ENCODE results near the gene CHMP5. TPM values are rescaled to one million over a fixed set of nuclear protein-coding genes. Genes with fewer than 3 reads are reported as not detected.

The CHMP5 gene
- polyA plus RNA-seq, 1 of the 3 experiments (the other 2 are of a cell fraction), result 88.3 TPM

GRCh38 chr9:33255014-33255413 is 9.8 kb upstream of the CHMP5 start:
- no peaks in the 10 kb centered on the region for H3K27me3 ChIP-seq (ENCODE audit: insufficient read depth)
- H3K4me3 ChIP-seq (ENCODE audit: low read depth in 2 of 2, low read length in 1 of 2), result no peak overlapping the region
- peaks cover 5% of the 10 kb centered on the region for H3F3A ChIP-seq (replicated peaks; ENCODE audit: insufficient read depth)
- H3K79me2 ChIP-seq (ENCODE audit: insufficient read depth), result no peaks in the 10 kb centered on the region
- no peaks in the 10 kb centered on the region for H3K9me2 ChIP-seq
- H3K27ac ChIP-seq (ENCODE audit: low read depth in 2 of 2, low read length in 1 of 2), result no peak overlapping the region
- no peak overlapping the region for H3K4me2 ChIP-seq
- ChIA-PET CTCF (no interaction called here), POLR2A (no interaction called here)
- no peaks in the 10 kb centered on the region for H3K9me3 ChIP-seq
- TF ChIP-seq POLR2AphosphoS5 (IDR thresholded peaks at IDR 0.05; ENCODE audit: low read depth, low read length) (no peak), NRF1 (IDR thresholded peaks at IDR 0.05; ENCODE audit: low read depth, low read length) (no peak), MEF2A (IDR thresholded peaks at IDR 0.05; ENCODE audit: borderline replicate concordance, low read depth) (no peak), PBX3 (IDR thresholded peaks at IDR 0.05) (no peak), GABPA (IDR thresholded peaks at IDR 0.05; ENCODE audit: low read depth) (no peak)
- TF ChIP-seq, protein P1, sequence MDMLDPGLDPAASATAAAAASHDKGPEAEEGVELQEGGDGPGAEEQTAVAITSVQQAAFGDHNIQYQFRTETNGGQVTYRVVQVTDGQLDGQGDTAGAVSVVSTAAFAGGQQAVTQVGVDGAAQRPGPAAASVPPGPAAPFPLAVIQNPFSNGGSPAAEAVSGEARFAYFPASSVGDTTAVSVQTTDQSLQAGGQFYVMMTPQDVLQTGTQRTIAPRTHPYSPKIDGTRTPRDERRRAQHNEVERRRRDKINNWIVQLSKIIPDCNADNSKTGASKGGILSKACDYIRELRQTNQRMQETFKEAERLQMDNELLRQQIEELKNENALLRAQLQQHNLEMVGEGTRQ (IDR thresholded peaks at IDR 0.05; ENCODE audit: borderline replicate concordance, low read depth, low read length), result no peak
- TF ChIP-seq, protein P2, sequence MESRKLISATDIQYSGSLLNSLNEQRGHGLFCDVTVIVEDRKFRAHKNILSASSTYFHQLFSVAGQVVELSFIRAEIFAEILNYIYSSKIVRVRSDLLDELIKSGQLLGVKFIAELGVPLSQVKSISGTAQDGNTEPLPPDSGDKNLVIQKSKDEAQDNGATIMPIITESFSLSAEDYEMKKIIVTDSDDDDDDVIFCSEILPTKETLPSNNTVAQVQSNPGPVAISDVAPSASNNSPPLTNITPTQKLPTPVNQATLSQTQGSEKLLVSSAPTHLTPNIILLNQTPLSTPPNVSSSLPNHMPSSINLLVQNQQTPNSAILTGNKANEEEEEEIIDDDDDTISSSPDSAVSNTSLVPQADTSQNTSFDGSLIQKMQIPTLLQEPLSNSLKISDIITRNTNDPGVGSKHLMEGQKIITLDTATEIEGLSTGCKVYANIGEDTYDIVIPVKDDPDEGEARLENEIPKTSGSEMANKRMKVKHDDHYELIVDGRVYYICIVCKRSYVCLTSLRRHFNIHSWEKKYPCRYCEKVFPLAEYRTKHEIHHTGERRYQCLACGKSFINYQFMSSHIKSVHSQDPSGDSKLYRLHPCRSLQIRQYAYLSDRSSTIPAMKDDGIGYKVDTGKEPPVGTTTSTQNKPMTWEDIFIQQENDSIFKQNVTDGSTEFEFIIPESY (IDR thresholded peaks at IDR 0.05; ENCODE audit: borderline replicate concordance, low read depth), result no peak
- no peaks in the 10 kb centered on the region for H4K20me1 ChIP-seq (ENCODE audit: insufficient read depth)
- H2AFZ ChIP-seq (ENCODE audit: low read depth), result no peak overlapping the region
- H3K36me3 ChIP-seq (replicated peaks in 1 of 2; ENCODE audit: control insufficient read depth in 1 of 2, insufficient read depth in 2 of 2, low read length in 1 of 2), result peaks cover 45 to 63% of the 10 kb centered on the region in 2 experiments
- DNase-seq, result no peak
- no peak overlapping the region for H3K9ac ChIP-seq
- no peaks in the 10 kb centered on the region for H3K4me1 ChIP-seq (ENCODE audit: control insufficient read depth in 1 of 2, insufficient read depth in 2 of 2, low read depth in 1 of 2, low read length in 1 of 2)
- WGBS (ENCODE audit: low lambda C conversion rate), result 93% methylated on average over 8 of the region's 8 CpGs

- no peak overlapping the region for H3K27ac ChIP-seq (ENCODE audit: low read depth in 2 of 2, low read length in 1 of 2)
- H3K9me2 ChIP-seq, result no peaks in the 10 kb centered on the region
- ChIA-PET POLR2A (no interaction called here), CTCF (no interaction called here)
- H3K9ac ChIP-seq, result no peak overlapping the region
- no peak for DNase-seq
- H3K9me3 ChIP-seq, result no peaks in the 10 kb centered on the region
- no peaks in the 10 kb centered on the region; the same call in 1 of the 2 replicates for H3K79me2 ChIP-seq (ENCODE audit: insufficient read depth)
- H4K20me1 ChIP-seq (ENCODE audit: insufficient read depth), result no peaks in the 10 kb centered on the region
- no peak overlapping the region for H2AFZ ChIP-seq (ENCODE audit: low read depth)
- H3K27me3 ChIP-seq (ENCODE audit: insufficient read depth), result no peaks in the 10 kb centered on the region
- peaks cover 50 to 67% of the 10 kb centered on the region in 2 experiments for H3K36me3 ChIP-seq (replicated peaks in 1 of 2; ENCODE audit: control insufficient read depth in 1 of 2, insufficient read depth in 2 of 2, low read length in 1 of 2)
- TF ChIP-seq FOSL2 (IDR thresholded peaks at IDR 0.05; ENCODE audit: borderline replicate concordance, low read depth) (no peak), FOXM1 (IDR thresholded peaks at IDR 0.05; ENCODE audit: low read depth) (no peak)
- no peak overlapping the region for H3K4me2 ChIP-seq
- 92% methylated on average over 4 of the region's 4 CpGs for WGBS (ENCODE audit: low lambda C conversion rate)
- no peaks in the 10 kb centered on the region for H3K4me1 ChIP-seq (ENCODE audit: control insufficient read depth in 1 of 2, insufficient read depth in 2 of 2, low read depth in 1 of 2, low read length in 1 of 2)
- peaks cover 5% of the 10 kb centered on the region for H3F3A ChIP-seq (replicated peaks; ENCODE audit: insufficient read depth)
- H3K4me3 ChIP-seq (ENCODE audit: low read depth in 2 of 2, low read length in 1 of 2), result no peak overlapping the region
Observed at GRCh38 chr9:33255471-33255870, 9.4 kb upstream of the CHMP5 start.

Measured in SK-N-SH (cell line).